Panc1 (cell line): ENCODE measurements around the gene SLFN12L. TPM values are rescaled to one million over a fixed set of nuclear protein-coding genes. Genes with fewer than 3 reads are reported as not detected.

Source experiments
- ATAC-seq: fragments of 200-7000 bp; cut with Tn5 transposase; 2 replicates; pipeline ENCODE4 v1.9.1; 2020; ENCODE audit warnings: mild to moderate bottlenecking, moderate library complexity
- BruUV-seq: library from RNA; stranded (reverse); fragments of 400-500 nt; replicated peaks from 2 replicates; lab custom pipeline; 2021; lab: Mats Ljungman, UMichigan
- CTCF ChIA-PET: fragments of 300-600 bp; sonication (Branson Sonifier 250); formaldehyde crosslinking; loops from one replicate; lab custom pipeline; 2022; ENCODE audit warnings: antibody characterized with exemption; lab: Charles Lee
- POLR2A ChIA-PET: fragments of 300-600 bp; sonication (Branson Sonifier 250); formaldehyde crosslinking; loops from one replicate; lab custom pipeline; 2022; ENCODE audit warnings: antibody characterized with exemption; lab: Charles Lee
- DNase-seq: peaks from one replicate; pipeline ENCODE4 v3.0.0-alpha.2; 2010; ENCODE audit warnings: low read depth, low spot score
- H3K27ac ChIP-seq: 2 replicates; pipeline ENCODE4 v1.5.1; 2011; ENCODE audit warnings: mild to moderate bottlenecking, low read length, inconsistent platforms
- H3K27me3 ChIP-seq: fragments of 200-500 bp; sonication (Bioruptor generic); 2 replicates; pipeline ENCODE4 v1.6.0; 2014; ENCODE audit warnings: low read length, inconsistent platforms; ENCODE audit not compliant: control insufficient read depth, insufficient read depth
- H3K36me3 ChIP-seq: fragments of 200-500 bp; sonication (Bioruptor generic); 2 replicates; pipeline ENCODE4 v1.5.1; 2014; ENCODE audit warnings: inconsistent platforms, mild to moderate bottlenecking, low read length, moderate library complexity; ENCODE audit not compliant: control insufficient read depth, insufficient read depth
- H3K4me1 ChIP-seq: 2 replicates; pipeline ENCODE4 v1.5.1; 2011; ENCODE audit warnings: inconsistent platforms, mild to moderate bottlenecking, low read length, moderate library complexity; ENCODE audit not compliant: control insufficient read depth, insufficient read depth
- H3K4me3 ChIP-seq, 2 experiments: 2 replicates each; pipeline ENCODE4 v1.5.1; 2011 to 2012; ENCODE audit warnings: low read depth in 2 of 2, low read length in 2 of 2, mild to moderate bottlenecking in 2 of 2, inconsistent platforms in 1 of 2, moderate library complexity in 1 of 2
- H3K9me3 ChIP-seq: fragments of 200-500 bp; sonication (Bioruptor generic); 2 replicates; pipeline ENCODE4 v1.5.1; 2014; ENCODE audit warnings: low read depth, mild to moderate bottlenecking, inconsistent platforms, low read length, moderate library complexity; ENCODE audit not compliant: control insufficient read depth, insufficient read depth
- CTCF ChIP-seq: fragments of 450-650 bp; IDR thresholded peaks from 2 replicates; pipeline ENCODE4 v1.5.1; 2017; ENCODE audit warnings: mild to moderate bottlenecking
- POLR2AphosphoS5 ChIP-seq: IDR thresholded peaks from 2 replicates; pipeline ENCODE4 v1.6.1; 2012; ENCODE audit warnings: mild to moderate bottlenecking, low read depth, low read length, moderate library complexity
- REST ChIP-seq, 2 experiments: IDR thresholded peaks; 2 replicates each; pipeline ENCODE4 v1.6.1; 2011 to 2012; ENCODE audit warnings: low read depth in 2 of 2, control low read depth in 1 of 2, low read length in 1 of 2, mild to moderate bottlenecking in 1 of 2, moderate library complexity in 1 of 2; ENCODE audit not compliant: insufficient read depth in 1 of 2
- SIN3A ChIP-seq: IDR thresholded peaks from 2 replicates; pipeline ENCODE4 v1.6.1; 2012; ENCODE audit warnings: low read depth, mild to moderate bottlenecking, low read length, moderate library complexity, borderline replicate concordance; ENCODE audit not compliant: insufficient read depth
- TCF7L2 ChIP-seq: IDR thresholded peaks from 2 replicates; pipeline ENCODE4 v1.6.1; 2011; ENCODE audit warnings: mild to moderate bottlenecking, low read depth, low read length, inconsistent platforms
- in situ Hi-C: cut with HindIII; loops from 2 replicates; pipeline ENCODE4 v1.10.0; 2016; ENCODE audit warnings: low sequenced_read_pairs, low pct_unique_long_range_greater_than_20kb
- intact Hi-C: fragments of 100-400 bp; cut with micrococcal nuclease; formaldehyde crosslinking; loops from one replicate; pipeline ENCODE4 v1.10.0; 2022; ENCODE audit not compliant: unreplicated experiment
- total RNA-seq: library from RNA; stranded (reverse); gene quantifications from one replicate; pipeline ENCODE4 v1.2.1, GENCODE V29; 2021; ENCODE audit not compliant: unreplicated experiment

The SLFN12L gene
- total RNA-seq, 1 experiment from 2014 or later = 0.33 TPM

GRCh38 chr17:35540589-35541404, 3.3 kb upstream of the SLFN12L start:
- ATAC-seq = peak; percentile 71
- intact Hi-C loops = no loop called here
- H3K27ac ChIP-seq = peak overlapping the region; percentile 48; the same call in 1 of the 2 replicates
- H3K4me1 ChIP-seq = no peaks in the 10 kb centered on the region
- in situ Hi-C loops = loop anchor here (25.0 kb wide), 2 partner anchors 228 to 353 kb away; partner anchors contain the start of gene SLC35G3
- ChIA-PET POLR2A (interaction anchor here (0.6 kb wide), 1 partner anchor 284 kb away, joined by 6 read pairs; no protein-coding TSS in a partner anchor), CTCF (interaction anchor here (0.6 to 0.7 kb wide), 4 partner anchors 9 to 669 kb away, joined by 4 to 8 read pairs (median 4); no protein-coding TSS in a partner anchor)
- no peaks in the 10 kb centered on the region for H3K9me3 ChIP-seq
- H3K4me3 ChIP-seq = peak overlapping the region; percentile 16 to 28
- BruUV-seq = no TSS peak
- TF ChIP-seq REST (IDR thresholded peaks at IDR 0.05; ENCODE audit: insufficient read depth in 1 of 2, low read depth in 2 of 2, low read length in 1 of 2) (no peak), CTCF (no peak), SIN3A (no peak), TCF7L2 (no peak), POLR2AphosphoS5 (no peak)
- no peaks in the 10 kb centered on the region for H3K36me3 ChIP-seq
- no peak for DNase-seq
- H3K27me3 ChIP-seq = no peaks in the 10 kb centered on the region

- no peaks in the 10 kb centered on the region for H3K27me3 ChIP-seq
- TF ChIP-seq CTCF = peak; percentile 52
- no peak for TF ChIP-seq TCF7L2
- no TSS peak for BruUV-seq
- H3K9me3 ChIP-seq = no peaks in the 10 kb centered on the region
- no peak for ATAC-seq
- POLR2A ChIA-PET = no interaction called here
- H3K4me3 ChIP-seq = no peak overlapping the region
- CTCF ChIA-PET = interaction anchor here (0.5 to 1.7 kb wide), 10 partner anchors 18 to 1102 kb away, joined by 3 to 12 read pairs (median 6); no protein-coding TSS in a partner anchor
- DNase-seq = no peak
- H3K36me3 ChIP-seq = no peaks in the 10 kb centered on the region
- H3K27ac ChIP-seq = no peak overlapping the region
- no peaks in the 10 kb centered on the region for H3K4me1 ChIP-seq
- intact Hi-C loops = loop anchor here (2.0 to 10.0 kb wide), 2 partner anchors 105 to 367 kb away; partner anchors contain the start of gene SLFN12
- in situ Hi-C loops = loop anchor here (25.0 kb wide), 2 partner anchors 227 to 352 kb away; partner anchors contain the start of gene SLC35G3
These were observed 2.2 kb upstream of the SLFN12L start for GRCh38 chr17:35539659-35540026.
